Dedifferentiated amniotic fluid mesenchymal stem cell (primary cell): Measurements from ENCODE around the gene FIBIN.

Source experiments
- DNase-seq: peaks from one replicate; pipeline ENCODE4 v3.0.0-alpha.2; 2016; ENCODE audit errors: extremely low spot score

Gene FIBIN

DNA sequence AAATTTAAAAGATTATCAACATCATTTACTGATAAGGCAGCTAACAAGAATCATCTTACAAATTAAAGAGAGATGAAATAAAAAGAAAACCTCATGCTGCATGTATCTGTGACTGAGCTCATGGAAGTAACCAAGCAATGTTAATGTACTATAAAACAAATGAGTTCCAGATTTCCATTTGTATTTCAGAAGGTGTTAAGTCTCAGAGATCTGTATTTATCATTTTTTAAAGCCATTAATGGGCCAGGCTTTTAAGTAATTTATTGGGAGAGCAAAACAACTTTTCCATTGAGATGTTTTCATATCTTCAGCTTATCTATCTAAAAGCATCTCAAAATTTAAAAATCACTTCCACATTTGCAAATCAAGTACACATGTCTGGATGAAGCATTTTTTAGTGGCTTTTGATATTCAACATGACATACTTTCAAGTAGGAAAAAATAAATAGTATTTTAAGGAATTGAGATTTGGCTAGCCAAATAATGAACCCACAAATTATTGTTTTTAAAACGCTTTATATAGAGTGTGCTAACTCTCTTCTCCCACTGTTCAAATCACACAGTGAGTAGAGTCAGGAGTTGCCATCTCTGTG lies 28.8 kb downstream of the FIBIN start:
- no peak for DNase-seq

GRCh38 chr11:27024865-27025264 lies 31.0 kb downstream of the FIBIN start:
- DNase-seq, result no peak

DNA sequence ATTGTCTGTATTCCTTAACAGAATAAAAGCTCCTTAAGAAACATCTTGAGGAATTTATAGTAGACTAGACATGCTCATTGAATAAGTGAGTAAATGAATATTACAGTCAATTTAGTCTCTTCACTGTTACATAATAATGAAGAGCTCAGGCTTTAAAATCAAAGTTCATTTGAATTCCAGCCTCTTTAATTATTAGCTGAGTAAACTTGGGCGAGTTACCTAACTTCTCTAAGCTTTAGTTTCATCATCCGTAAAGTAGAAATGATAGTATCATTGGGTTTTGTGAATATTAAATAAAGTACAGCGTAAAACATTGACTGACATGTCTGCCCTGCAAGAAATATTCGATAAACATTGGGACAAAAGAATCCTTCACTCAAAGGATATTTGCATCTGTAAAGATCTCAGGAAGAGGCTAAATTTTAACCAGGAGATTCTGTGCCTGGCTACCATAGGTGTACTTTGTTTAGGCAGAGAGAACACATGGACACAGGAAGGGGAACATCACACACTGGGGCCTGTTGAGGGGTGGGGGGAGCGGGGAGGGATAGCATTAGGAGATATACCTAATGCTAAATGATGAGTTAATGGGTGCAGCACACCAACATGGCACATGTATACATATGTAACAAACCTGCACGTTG lies 31.5 kb downstream of the FIBIN start:
- no peak for DNase-seq

DNA sequence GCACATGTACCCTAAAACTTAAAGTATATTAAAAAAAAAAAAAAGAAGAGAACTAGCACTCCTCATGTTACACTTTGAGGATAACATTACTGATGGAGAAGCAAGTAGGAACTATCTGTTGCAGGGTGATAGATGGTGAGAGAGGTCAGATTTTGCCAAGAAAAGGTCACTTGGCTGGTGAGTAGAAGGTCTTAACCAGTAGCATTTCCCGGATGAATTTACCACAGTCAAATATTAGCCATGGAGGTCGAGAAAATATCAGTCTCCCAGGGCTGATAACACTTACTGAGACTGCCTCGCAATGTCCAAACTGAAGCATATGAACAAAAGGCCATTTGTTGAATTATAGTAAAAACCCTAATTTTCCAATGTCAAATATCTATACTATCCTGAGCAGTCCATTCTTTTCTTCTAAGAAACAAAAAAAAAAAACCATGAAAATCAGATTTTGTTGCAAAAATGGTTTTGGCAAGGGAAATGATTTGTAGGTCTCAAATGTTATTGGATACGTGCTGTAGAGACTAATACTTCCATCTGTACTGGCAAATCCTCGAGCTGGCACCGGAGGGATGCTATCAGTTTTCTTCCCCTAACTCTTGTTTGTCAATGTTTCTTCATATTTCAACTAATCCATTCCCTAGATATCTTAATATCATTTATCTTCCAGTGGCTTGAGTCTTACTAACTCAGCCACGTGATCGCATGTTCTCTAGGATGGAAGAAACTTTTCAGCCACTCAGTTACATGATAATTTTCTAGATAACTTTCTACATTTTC lies 32.2 kb downstream of the FIBIN start:
- no peak for DNase-seq

- peak; percentile 66 for DNase-seq
Observed at GRCh38 chr11:27028561-27028965, 34.7 kb downstream of the FIBIN start.

DNA sequence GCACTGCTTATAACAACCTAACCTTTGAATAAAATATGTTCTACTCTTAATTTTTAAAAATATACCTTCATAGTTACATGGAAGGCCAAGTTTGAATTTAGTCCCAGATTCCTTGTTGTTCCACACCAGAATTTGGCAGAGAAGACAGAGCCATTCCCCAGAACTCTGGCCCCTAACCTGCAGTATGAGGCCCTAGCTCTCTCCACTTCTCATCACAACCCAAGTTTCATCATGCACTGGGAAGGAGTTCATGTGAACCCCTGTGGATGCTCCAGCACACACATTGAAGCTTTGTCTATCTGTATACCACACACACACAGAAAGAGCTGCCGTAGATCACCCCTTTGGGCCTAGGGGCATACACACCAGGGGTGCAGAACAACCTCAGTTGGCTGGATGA lies 36.1 kb downstream of the FIBIN start:
- no peak for DNase-seq

DNA sequence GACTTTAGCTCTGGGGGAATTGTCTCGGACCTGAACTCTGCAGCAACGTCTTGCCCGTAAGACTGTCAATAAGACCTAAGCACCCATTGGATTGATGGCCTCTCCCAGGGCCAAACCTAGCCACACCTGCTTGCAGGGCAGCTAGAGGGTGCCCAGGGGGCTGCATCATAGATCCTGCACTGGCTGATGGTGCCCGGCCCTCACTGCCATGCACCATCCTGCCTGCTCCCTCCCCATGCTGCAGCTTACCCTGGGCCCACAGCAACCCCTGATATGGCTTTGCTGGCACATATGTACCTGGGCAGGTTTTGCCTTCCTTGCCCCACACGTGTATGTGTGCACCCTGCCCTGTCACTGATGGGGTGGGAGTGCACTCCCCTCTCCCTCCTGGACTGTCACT lies 37.8 kb downstream of the FIBIN start:
- DNase-seq, result no peak

DNA sequence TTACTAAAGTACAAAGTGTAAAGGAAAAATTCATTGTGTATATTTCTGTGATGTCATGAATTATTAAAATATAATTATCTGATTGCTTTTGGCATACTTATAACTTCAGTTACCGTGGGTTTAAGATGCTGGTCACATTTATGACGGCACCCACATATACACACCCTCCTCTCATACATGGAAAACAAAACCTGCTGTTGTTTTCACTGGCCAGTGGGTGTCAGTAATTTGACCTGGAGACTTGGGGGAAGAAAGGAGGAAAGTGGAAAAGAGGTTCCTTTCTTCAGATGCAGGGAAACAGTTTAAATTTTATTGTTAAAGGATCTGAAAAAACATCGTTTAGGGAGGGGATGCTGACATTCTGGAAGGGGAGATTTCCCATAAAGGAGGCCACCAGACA lies 46.0 kb downstream of the FIBIN start:
- no peak for DNase-seq

GRCh38 chr11:27040302-27041115 lies 46.6 kb downstream of the FIBIN start, which contains the start of gene BBOX1:
BBOX1 (plus strand) TSS chr11:27040815; CDS start chr11:27055431, 14,616 bp downstream.
- DNase-seq, result no peak

GRCh38 chr11:27041141-27041899 lies 47.4 kb downstream of the FIBIN start:
- DNase-seq, result peak; percentile 30
